Glutamatergic neuron (in vitro differentiated cells): ENCODE results near the gene LMBR1L. TPM values are rescaled to one million over a fixed set of nuclear protein-coding genes. Genes with fewer than 3 reads are reported as not detected.

Experiments
- DNase-seq: peaks from one replicate; pipeline ENCODE4 v3.0.0; 2022
- H3K27ac Mint-ChIP-seq: one replicate; pipeline ENCODE4 v1.8.0; 2020; ENCODE audit warnings: mild to moderate bottlenecking, mixed read lengths, inconsistent platforms; ENCODE audit not compliant: unreplicated experiment
- H3K27me3 Mint-ChIP-seq: one replicate; pipeline ENCODE4 v1.8.0; 2020; ENCODE audit warnings: mild to moderate bottlenecking, moderate library complexity, mixed read lengths, inconsistent platforms; ENCODE audit not compliant: unreplicated experiment
- H3K36me3 Mint-ChIP-seq: one replicate; pipeline ENCODE4 v1.8.0; 2020; ENCODE audit warnings: mild to moderate bottlenecking, mixed read lengths, inconsistent platforms; ENCODE audit not compliant: unreplicated experiment
- H3K4me1 Mint-ChIP-seq: one replicate; pipeline ENCODE4 v1.8.0; 2020; ENCODE audit warnings: mild to moderate bottlenecking, low read depth, mixed read lengths, inconsistent platforms; ENCODE audit not compliant: unreplicated experiment
- H3K4me3 Mint-ChIP-seq: one replicate; pipeline ENCODE4 v1.8.0; 2020; ENCODE audit warnings: mild to moderate bottlenecking, mixed read lengths, inconsistent platforms; ENCODE audit not compliant: unreplicated experiment
- H3K9me3 Mint-ChIP-seq: one replicate; pipeline ENCODE4 v1.8.0; 2020; ENCODE audit warnings: mild to moderate bottlenecking, moderate library complexity, mixed read lengths, inconsistent platforms; ENCODE audit not compliant: unreplicated experiment
- total RNA-seq: library from RNA; stranded (reverse); fragmentation: NEBNext Ultra II Directional; extraction: Animal tissue kit (Norgen Biotek cat#: 25700); gene quantifications from one replicate; pipeline ENCODE4 v1.2.1, GENCODE V29; 2021; ENCODE audit not compliant: unreplicated experiment
- TF ChIP-seq, protein P1 (sequence below): fragments of 200-600 bp; sonication (generic); IDR thresholded peaks from one replicate; pipeline ENCODE4 v1.5.0; 2021; ENCODE audit not compliant: partially characterized antibody, unreplicated experiment

Gene LMBR1L
- total RNA-seq, 1 donor from 2014 or later: 371 TPM

DNA sequence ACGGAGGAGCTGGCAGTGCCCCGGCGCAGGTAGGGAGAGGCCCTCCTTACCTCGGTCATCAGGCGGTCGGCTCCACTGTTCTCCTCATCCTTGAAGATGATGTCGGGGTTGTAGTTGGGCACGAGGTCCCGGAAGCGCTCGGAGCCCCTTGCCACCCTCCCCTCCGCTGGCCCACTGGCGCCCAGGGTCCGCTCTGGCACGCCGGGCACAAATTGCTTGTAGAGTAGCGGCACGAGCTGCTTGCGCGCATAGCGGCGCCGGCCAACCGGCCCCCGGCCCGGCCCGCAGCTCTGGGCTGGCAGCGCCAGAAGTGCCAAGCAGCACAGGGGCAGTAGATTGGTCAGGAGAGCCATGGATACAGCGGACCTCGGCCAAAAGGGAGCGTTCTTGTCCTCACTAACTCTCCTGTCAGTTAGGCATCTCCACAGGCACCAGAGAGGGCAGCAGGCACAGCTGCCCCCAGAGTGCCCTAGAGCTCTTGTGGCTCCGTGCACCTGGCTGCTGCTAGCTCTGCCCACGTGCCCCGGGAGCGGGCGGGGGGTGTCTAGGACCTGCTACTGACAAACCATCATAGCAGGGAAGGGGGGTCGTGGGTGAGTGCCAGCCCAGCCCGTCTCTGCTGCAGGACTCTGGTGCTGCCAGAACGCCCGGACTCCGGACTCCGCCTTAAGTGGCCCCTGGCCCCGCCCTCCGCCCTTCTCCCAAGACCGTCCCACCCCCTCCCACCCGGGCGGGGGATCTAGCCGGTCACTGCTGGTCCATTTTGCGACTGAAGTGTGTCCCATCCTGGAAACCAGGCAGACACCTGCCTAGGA is 16.3 kb downstream of the LMBR1L start, which contains the start of gene DHH:
Gene DHH (minus strand): TSS at position 642 of the 815 bp plus-strand sequence. CDS start 289 bp downstream, at position 353.
- Mint-ChIP-seq H3K9me3 (peaks cover 22% of the 10 kb centered on the region), H3K27me3 (peaks cover 25% of the 10 kb centered on the region), H3K4me3 (peak within 1 kb of the TSS; percentile 47), H3K36me3 (peaks cover 10% of the 10 kb centered on the region), H3K27ac (peak within 1 kb of the TSS; percentile 28), H3K4me1 (peaks cover 5% of the 10 kb centered on the region)
- TF ChIP-seq, protein P1, sequence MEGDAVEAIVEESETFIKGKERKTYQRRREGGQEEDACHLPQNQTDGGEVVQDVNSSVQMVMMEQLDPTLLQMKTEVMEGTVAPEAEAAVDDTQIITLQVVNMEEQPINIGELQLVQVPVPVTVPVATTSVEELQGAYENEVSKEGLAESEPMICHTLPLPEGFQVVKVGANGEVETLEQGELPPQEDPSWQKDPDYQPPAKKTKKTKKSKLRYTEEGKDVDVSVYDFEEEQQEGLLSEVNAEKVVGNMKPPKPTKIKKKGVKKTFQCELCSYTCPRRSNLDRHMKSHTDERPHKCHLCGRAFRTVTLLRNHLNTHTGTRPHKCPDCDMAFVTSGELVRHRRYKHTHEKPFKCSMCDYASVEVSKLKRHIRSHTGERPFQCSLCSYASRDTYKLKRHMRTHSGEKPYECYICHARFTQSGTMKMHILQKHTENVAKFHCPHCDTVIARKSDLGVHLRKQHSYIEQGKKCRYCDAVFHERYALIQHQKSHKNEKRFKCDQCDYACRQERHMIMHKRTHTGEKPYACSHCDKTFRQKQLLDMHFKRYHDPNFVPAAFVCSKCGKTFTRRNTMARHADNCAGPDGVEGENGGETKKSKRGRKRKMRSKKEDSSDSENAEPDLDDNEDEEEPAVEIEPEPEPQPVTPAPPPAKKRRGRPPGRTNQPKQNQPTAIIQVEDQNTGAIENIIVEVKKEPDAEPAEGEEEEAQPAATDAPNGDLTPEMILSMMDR: no peak
- peak; percentile 46 for DNase-seq

DNA sequence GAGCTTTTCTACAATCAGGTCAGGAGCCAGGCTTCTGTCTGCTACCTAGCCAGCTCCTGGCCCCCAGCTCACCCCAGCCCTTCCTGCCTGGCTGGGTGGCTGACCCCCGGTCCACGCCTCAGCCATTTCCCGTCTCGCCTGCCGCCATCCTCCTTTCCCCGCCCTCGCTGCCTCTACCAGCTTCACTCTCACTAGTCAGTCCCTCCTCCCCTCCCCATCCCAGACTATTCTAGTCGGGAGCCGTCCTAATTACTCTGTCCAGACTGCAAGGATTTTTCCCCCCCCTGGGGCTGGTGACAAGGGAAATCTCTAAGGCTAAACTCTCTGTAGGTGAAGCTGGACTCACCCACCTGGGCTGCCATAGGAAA is 16.9 kb downstream of the LMBR1L start:
- TF ChIP-seq, protein P1: no peak
- no peak for DNase-seq
- peaks cover 10% of the 10 kb centered on the region for H3K36me3 Mint-ChIP-seq
- H3K4me1 Mint-ChIP-seq: peaks cover 5% of the 10 kb centered on the region
- peak overlapping the region; percentile 25 for H3K4me3 Mint-ChIP-seq
- no peak overlapping the region for H3K27ac Mint-ChIP-seq
- peaks cover 25% of the 10 kb centered on the region for H3K27me3 Mint-ChIP-seq
- H3K9me3 Mint-ChIP-seq: peaks cover 22% of the 10 kb centered on the region

DNA sequence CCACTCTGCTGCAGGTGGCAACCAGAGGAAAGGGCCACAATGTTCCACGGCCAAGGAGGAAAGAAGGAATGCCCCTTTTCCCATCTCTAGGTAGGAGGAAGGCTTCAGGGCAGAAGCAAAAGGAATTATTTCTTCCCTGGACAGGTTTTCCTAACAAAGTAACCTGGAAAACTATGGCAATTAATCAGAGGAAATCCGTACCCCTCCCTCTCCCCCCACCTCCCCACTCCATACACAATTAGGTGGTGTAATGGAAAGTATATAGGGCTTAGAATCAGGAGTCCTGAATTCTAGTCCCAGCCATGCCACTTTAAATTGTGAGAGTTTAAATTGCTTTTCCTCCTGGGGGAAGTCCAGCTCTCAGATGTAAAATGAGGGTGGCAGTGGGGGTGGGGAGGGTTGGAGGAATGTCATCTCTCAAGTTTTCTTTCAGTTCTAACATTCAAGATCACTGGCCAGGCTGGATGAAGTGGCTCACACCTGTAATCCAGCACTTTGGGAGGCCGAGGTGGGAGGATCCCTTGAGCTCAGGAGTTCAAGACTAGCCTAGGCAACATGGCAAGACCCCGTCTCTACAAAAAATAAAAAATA is 17.7 kb downstream of the LMBR1L start:
- no peak overlapping the region for H3K27ac Mint-ChIP-seq
- no peak for DNase-seq

DNA sequence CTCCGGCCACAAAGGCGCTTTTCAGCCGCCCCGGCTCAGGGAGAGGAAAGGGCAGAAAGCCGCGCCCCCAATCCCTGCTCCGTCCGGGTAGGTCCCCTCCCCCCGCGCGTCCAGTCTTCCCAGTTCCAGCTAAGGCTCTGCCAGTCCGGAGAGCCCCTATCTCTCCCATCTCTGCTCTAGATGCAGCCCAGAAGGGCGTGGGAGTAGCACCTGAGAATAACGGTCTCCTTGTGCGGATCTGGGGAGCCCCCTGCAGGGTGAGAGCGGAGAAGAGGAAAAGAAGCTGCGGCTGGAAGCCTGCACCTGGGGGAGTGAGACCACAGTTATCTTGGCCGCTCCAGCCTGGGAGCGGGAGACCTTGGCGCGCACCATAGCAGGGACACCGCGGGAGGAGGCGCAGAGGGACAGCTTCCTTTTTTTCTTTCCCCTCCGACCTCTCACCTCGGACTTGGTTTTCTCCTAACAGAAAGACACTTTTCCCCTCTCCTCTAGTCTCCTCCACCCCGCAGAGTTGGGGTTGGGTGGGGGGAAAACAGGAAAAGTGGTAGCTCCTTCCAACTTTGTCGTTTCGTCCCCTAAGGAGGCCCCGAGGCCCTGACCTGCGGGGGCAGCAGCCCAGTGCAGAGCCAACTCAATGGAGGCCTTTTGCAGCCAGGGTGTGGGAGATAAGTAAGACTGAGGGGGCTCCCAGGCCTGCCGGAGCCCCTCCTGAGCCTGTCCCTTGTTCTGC is 18.4 kb downstream of the LMBR1L start:
- Mint-ChIP-seq H3K9me3 (peaks cover 23% of the 10 kb centered on the region), H3K27me3 (peaks cover 29% of the 10 kb centered on the region), H3K27ac (no peak overlapping the region), H3K4me1 (peaks cover 7% of the 10 kb centered on the region), H3K36me3 (peaks cover 10% of the 10 kb centered on the region), H3K4me3 (peak overlapping the region; percentile 82)
- TF ChIP-seq, protein P1: no peak
- DNase-seq: peak; percentile 69

More for the DNA sequence above, 17.7 kb downstream of the LMBR1L start:
- TF ChIP-seq, protein P1: no peak
- Mint-ChIP-seq H3K36me3 (peaks cover 10% of the 10 kb centered on the region), H3K4me3 (no peak overlapping the region), H3K9me3 (peaks cover 23% of the 10 kb centered on the region), H3K27me3 (peaks cover 29% of the 10 kb centered on the region), H3K4me1 (peaks cover 7% of the 10 kb centered on the region)
